C4-2B (cell line): ENCODE data around the gene FIZ1.

Experiments used
- CTCF ChIP-seq: fragments of 450-650 bp; conservative IDR thresholded peaks from 2 replicates; pipeline ENCODE4 v1.5.1; 2017; ENCODE audit warnings: mild to moderate bottlenecking
- ZFX ChIP-seq: fragments of 450-650 bp; IDR thresholded peaks from 2 replicates; pipeline ENCODE4 v1.6.1; 2017

GRCh38 chr19:55644191-55644833, 45.0 kb upstream of the FIZ1 start:
- TF ChIP-seq CTCF (no peak), ZFX (no peak)
